Spleen (tissue), 7 donors: ENCODE data around the gene HEPHL1.

ENCODE experiments used
- CTCF ChIP-seq, 11 experiments: fragments of 200-600 bp in 7 of 11; fragments of 450-650 bp in 4 of 11; sonication (generic) in 4 of 11; IDR thresholded peaks in 8 of 11; conservative IDR thresholded peaks in 3 of 11; 1 replicate in 7 of 11; 2 replicates in 4 of 11; pipeline versions ENCODE4 v1.4.0 to v1.8.0; 2016 to 2021; ENCODE audit warnings: antibody characterized with exemption in 11 of 11, inconsistent platforms in 4 of 11, mild to moderate bottlenecking in 1 of 11
- POLR2A ChIP-seq, 3 donors: fragments of 450-650 bp; IDR thresholded peaks; one replicate each; pipeline ENCODE4 v1.5.1; 2017; ENCODE audit warnings: antibody characterized with exemption in 3 of 3, mild to moderate bottlenecking in 1 of 3
- donor health status: DM: no; HTN: no; CAD: no; lungs with moderate emphysema.
- donor health status: DM: no; HTN: no; CAD: no.
- donor health status: DM: no; HTN: no; CAD: no.

- TF ChIP-seq CTCF (IDR thresholded peaks at IDR 0.05 in 8 of 11, conservative IDR thresholded peaks at IDR 0.05 in 3 of 11) (peak in 1 of 11 experiments; percentile 9), POLR2A (IDR thresholded peaks at IDR 0.05) (peak in 2 of 3 donors; percentile 10 to 40)
Observed at GRCh38 chr11:94128746-94129511, 107.8 kb downstream of the HEPHL1 start, which contains the start of gene PANX1.
